Islet precursor cell (in vitro differentiated cells): ENCODE measurements around the gene KRTAP12-1.

ENCODE experiments used
- DNase-seq: peaks from one replicate; pipeline ENCODE4 v3.0.0-alpha.2; 2018

The KRTAP12-1 gene, protein sequence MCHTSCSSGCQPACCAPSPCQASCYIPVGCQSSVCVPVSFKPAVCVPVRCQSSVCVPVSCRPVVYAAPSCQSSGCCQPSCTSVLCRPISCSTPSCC

DNA sequence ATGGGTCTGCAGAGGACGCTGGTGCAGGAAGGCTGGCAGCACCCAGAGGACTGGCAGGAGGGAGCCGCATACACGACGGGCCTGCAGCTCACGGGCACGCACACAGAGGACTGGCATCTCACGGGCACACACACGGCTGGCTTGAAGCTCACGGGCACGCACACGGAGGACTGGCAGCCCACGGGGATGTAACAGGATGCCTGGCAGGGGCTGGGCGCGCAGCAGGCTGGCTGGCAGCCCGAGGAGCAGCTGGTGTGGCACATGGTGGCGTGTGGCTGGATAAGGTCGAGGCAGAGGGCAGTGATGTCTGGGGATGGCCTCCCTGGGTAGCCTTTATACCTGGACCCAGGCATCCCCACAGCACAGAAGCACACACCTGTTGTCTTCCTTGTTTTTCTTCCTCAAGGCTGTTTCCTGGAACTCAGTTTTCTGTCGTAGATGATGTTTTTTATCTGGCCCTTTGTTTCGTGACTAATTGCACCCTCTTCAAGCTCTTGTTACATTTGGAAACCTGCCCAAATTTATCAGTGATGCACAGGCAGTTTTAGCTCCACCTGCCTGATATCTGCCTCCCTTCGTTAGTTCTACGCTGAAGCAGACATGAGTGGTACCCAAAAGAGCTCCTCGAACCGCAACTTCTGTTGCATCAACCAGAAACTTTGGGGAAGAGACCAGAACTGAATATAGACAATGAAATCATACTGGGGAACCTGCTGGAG, at the start of gene KRTAP12-1:
KRTAP12-1 (minus strand) TSS at position 303 of the 719 bp plus-strand sequence; CDS start at position 263, 40 bp downstream.
- no peak for DNase-seq

DNA sequence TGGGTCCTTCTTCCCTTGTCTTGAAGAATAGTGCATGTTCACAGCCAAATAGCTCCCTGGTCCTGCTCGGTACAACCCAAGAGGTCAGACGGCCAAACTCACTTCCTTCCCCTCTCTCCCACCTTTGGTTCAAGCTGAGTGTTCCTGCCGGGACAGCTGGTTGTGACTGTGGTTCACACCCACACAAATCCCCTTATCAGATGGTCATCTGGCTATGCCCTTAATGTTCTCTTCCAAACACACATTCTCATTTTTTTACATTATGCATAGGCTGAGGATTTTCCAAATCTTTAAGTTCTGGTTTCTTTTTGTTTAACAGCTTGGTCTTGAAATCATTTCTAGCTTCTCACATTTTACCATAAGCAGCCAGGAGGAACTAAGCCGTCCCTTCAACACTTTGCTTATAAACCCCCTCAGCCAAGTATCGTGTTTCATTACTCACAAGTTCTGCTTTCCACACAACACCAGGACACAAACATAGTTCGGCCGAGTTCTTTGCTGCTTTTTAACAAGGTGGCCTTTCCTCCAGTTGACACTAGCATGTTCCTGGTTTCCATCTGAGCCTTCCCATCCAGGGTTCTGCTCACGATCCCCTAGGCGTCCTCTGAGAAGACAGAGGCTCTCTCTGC, 49.1 kb upstream of the KRTAP12-1 start:
- DNase-seq, result peak; percentile 22

DNA sequence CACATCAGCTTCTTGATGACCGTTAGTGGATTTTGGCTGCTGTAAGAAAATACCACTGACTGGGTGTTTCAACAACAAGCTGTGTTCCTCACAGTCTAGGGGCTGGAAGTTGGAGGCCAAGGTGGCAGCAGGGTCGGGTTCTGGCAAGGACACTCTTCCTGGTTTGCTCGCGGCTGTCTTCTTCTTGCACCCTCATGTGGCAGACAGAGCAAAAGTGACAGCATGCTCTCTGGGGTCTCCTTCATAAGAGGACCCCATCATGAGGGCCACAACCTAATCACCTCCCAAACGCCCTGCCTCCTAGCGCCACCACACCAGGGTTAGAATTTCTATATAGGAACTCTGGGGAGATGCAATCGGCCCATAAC, 48.0 kb upstream of the KRTAP12-1 start:
- DNase-seq, result no peak

DNA sequence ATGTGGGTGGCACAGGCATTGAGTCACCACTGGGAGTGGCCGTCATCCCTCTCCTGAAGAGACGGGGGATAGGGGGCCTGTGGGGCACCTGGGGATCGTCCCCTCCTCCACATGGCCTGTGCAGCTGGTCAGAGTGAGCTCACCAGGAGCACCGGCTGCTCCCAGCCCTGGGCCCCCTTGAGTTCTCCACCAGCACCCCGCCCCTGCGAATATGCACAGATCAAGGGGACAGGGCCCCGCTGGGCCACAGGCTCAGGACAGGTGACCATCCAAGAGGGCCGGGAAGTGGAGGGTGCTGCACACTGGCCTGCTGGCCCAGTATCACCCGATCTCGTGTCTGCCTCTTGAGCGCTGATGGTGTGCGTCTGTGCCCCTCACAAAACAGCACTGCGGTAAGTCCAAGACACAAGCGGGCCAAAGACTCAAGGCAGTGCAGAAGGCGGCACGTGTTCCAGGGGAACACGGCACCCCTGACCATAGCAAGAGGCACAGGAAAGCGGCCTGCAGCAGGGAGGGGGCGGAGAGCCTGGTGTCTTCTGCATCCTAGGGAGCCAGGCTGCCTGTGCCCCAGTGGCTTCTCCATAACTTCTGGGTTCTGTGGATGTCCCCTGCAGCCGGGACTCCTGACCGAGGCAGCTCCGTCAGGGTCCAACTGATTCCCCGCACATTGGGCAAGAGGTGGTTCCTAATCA, 47.5 kb upstream of the KRTAP12-1 start:
- no peak for DNase-seq

DNA sequence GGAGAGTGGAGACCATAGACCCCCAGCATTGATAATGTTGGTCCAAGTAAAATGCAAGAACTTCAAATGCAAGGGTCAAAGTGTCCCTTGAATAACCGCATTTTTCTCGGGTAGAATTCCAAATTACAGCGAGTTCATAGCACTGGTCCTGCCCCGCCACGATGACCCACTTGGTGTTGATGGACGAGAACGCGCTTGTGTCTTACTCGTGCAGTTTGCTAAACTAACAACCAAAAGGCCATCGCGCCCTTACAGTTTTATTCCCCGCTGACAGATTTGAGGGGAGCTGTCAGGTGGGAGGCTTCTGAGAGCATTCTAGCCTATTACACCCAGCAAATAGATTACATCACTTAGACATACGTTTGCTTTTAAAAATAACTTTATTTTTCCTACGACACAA, 46.8 kb upstream of the KRTAP12-1 start:
- DNase-seq, result no peak

DNA sequence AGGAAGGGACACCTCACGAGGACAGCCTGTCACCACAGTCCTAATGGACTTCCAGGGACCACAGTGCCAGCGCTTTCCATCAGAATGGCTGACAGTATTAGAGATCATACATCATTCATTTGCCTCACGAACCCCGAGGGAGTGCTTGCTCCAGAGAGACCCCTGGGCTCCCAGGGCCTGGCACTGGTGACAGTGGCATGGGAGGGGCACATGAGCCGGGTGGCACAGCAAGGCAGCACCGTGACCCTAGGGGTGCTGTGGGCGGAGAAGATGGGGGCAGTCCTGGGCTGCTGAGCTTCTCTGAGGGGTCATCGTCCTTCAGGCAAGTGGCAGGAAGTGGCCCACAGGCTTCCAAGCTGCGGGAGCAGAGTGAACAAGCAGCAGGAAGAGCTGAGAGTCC, 45.8 kb upstream of the KRTAP12-1 start:
- DNase-seq, result no peak

DNA sequence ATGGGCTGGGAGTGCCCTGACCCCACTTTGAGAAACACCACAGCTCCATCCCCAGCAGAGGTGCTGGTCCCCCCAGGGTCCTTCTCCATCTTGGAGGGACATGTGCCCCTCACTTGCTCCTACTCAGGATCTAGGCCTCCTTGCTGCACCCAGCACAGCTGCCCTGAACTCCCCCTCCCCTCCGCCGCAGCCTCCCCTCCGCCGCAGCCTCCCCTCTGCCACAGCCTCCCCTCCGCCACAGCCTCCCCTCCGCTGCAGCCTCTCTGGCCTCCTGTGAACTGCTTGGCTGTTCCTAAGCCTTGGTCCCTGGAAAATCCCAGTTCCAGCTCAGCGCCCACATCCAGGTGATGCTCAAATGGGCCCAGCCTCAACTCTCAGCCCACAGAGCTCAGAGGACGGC, 45.4 kb upstream of the KRTAP12-1 start:
- DNase-seq, result no peak

DNA sequence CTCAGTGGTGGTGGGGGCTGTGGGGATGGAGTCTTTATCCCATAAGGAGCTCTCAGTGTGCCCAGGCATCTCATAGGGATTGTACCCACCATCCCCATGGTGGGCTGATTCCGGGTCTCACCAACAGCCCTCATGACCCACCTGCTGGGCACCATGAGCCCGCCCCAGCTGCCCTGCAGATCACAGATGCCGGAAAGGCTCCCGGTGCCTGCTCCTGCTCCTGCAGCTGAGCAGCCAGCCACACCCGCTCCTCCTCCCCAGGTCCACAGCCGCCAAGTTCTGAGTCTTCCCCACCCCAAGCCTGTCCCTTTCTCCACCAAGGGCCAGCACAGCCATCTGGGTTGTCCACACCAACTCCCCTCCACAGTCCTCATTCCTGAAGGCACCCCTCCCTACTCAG, 44.9 kb upstream of the KRTAP12-1 start:
- DNase-seq, result no peak

DNA sequence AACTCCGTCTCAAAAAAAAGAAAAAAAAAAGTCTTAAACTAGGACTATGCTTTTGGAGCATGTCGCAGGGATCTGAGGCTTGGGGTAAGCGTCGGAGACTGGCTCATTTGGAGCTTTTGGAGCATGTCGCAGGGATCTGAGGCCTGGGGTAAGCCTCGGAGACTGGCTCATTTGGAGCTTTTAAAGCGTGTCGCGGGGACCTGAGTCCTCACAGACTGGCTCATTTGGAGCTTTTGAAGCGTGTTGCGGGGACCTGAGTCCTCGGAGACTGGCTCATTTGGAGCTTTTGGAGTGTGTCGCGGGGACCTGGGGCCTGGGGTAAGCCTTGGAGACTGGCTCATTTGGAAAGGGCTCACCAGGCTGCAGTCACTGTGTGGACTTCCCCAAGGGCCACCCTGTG, 43.0 kb upstream of the KRTAP12-1 start:
- no peak for DNase-seq

DNA sequence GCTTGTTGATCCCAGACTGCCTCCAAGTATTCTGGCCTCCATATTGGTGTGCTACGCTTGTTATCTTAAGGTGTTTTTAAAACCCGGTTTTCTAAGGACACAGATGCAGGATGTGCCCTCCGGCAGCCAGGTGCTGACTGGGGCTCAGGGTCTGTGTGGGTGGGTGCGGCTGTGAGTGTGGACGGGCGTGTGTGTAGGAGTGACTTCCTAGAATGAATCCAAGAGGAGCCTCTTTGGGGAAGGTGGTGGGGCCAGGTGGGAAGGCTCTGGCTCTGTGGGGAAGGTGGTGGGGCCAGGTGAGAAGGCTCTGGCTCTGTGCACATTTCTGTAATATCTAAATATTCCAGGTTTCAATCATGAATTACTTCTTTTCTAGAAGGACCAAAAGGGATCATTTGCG, 42.2 kb upstream of the KRTAP12-1 start:
- no peak for DNase-seq

DNA sequence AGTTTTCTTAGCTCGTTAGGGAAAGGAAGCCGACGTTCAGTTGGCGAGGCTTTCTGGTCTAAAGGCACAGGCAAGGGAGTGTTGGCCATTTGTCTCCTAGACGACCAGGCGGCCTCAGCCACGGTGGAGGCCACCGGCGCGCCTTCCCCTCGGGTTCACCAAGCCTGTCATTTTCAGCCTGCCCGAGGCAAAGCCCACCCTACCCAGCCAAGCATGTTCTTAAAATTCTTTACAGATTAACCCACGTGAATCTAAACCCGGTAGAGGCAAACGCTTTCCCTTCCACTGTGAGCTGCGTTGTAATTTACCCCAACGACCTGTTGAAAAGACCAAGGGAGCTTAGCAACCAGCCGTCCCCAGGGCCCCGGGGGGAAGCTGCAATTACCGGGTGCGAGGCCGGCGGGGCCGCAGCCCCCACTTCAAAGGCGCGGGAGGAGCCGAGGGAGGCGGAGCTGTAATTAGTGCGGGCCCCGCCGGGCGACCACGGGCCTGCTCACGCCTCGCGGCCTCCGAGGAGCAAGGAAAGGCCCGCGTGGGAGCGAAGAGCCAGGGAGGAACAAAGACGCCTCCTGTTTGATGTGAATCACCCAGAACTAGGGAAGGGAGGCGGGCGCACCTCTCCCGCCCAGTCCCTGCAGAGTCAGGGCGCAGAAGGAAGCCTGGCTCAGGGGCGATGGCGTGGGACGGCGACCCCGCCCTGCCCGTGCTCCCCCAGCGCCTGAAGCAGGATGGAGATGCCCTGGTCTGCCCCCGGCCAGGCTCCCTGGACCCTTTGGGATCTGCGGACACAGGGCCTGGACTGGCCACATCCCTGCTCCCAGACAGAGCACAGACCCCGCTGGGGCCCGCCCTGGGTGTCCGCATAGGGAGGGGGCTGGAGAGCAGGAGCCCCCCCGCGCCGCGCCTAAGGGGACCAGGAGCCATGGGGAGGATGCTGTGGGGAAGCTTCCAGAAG, 41.5 kb upstream of the KRTAP12-1 start:
- no peak for DNase-seq

DNA sequence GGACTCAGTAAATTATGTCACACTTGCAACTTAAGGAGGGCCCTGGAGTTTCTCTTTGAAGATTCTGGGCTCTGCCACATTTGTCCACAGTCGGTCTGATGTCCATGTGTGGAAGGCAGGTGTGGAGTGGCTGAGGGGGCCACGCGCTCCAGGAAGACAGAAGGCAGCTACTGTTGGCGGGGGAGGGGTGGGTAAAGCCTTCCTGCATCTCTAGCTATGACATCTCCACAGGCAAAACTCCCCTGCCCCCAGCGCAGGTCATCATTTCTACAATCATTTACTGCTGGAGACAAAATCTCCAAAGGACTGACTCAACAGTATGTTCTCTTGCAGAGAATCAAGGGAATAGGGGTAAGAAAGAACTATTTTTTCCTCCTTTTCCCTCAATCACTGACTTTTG, 40.8 kb upstream of the KRTAP12-1 start:
- no peak for DNase-seq

DNA sequence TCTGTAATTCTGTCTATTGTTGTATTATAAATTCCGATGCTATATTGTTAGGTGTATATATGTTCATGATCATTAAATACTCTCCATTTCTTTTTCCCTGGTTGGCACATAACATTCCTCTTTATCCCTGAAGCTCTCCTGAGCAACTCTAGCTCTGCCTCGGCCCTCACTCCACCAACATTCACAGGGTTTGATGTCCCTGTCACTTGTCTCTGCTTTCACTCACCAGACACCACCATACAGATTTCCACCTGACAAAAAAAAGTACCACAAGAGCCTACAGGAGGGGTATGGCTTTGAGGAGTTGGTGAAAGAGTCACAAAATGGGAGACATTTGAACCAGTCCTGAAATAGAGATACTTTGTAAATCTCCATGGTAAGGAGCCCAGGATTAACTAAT, 38.2 kb upstream of the KRTAP12-1 start:
- DNase-seq, result peak; percentile 32

DNA sequence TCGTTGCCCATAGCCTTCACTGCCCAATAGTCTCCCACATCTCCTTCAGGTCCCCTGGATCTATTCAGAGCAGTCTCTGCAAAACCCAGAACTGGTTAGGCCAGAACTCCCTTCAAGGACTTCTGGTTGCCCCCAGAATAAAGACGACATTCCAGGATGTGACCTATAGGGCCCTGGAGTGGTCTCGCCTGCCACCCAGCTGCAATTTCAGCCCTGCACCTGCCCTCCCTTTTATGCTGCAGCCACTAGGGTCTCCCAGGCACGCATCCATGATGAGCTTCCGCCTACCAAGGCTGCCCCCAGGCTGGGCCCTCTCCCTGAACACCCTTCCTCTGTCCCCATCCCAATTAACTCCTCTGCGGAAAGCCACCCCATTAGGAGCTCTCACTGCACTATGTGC, 36.6 kb upstream of the KRTAP12-1 start:
- peak; percentile 58 for DNase-seq

DNA sequence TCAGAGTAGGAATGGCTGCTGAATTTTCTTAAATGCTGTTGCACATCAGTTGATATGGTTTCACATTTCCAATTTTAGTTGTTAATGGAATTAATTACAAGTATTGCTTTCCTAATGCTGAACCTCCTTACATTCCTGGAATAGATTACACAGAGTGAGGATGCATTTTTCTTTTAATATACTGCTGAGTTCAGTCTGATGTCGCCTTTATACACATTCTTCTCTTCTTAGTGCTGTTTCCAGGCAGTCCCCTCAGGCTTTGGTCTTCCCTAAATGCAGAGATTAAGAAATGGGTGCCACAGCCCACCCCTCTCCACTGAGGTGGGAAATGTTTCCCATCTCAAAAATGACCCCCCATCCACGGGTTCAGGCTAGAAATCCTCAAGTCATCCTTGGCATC, 36.1 kb upstream of the KRTAP12-1 start:
- DNase-seq, result no peak

DNA sequence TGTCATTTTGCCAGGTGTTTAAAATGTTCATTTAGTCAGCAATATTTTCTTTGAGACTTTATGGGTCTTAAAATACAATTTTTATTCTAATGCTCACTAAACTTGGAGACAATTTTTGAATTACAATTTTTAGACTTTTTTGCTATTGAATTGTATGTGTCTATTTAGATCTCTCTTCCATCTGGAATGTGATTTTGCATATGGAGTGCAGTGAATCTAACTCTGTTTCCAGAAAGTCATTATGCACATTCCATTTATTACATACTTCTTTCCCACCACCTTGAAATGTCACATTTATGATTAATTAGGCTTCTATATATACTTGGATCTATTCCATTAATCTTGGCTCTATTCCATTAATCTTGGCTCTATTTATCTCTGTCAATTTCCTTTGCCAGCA, 35.0 kb upstream of the KRTAP12-1 start:
- DNase-seq, result no peak

DNA sequence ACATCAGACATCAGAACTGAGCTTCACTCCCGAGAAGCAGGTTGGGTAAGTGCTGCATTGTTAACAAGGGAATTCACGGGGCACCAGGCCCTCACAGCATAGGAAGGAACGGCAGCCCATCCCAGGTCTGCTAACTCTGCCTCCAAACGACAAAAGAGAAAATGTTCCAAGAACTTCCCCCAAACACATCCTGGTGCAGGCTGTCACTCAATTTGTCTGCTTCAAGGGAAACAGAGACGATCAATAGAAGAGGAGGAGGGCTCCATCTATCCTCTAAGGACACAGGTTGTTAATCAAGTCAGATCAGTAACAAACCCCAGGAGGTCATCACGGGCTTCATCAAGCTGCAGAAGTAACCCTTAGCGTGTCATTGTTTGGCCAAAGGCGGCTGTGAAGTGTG, 32.9 kb upstream of the KRTAP12-1 start:
- no peak for DNase-seq

DNA sequence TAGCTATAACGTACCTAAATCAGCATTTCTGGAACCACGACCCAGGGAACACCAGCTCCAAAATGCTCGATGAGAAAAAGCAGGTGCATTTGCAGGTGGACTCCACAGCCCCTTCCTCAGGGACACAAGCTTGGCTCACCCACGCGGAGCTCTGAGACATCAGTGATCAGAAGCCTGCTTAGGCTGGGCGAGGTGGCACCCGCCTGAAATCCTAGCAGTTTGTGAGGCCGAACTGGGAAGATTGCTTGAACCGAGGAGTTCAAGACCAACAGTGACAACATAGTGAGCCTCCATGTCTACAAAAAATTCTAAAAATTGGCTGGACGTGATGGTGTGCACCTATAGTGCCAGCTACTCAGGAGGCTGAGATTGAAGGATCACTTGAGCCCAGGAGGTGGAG, 31.9 kb upstream of the KRTAP12-1 start:
- DNase-seq, result peak; percentile 38

DNA sequence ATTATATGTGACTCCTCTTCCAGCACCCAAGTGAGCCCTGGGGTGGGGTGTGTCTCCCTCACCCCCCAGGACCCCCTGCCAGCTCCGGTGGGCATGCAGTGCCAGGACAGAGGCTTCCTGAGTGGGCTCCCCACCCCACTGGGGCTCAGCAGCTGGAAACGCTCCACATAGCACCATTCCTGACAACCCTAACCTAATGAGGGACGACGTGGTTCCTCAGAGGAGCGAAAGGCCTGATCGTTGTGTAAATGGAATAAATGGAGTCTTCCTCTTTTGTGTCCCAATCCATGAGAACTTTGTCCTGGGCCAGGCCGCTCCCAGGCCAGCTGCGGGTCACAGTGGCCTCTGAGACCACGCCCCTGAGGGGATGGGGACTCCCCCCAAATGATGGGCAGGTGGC, 31.2 kb upstream of the KRTAP12-1 start:
- peak; percentile 11 for DNase-seq

DNA sequence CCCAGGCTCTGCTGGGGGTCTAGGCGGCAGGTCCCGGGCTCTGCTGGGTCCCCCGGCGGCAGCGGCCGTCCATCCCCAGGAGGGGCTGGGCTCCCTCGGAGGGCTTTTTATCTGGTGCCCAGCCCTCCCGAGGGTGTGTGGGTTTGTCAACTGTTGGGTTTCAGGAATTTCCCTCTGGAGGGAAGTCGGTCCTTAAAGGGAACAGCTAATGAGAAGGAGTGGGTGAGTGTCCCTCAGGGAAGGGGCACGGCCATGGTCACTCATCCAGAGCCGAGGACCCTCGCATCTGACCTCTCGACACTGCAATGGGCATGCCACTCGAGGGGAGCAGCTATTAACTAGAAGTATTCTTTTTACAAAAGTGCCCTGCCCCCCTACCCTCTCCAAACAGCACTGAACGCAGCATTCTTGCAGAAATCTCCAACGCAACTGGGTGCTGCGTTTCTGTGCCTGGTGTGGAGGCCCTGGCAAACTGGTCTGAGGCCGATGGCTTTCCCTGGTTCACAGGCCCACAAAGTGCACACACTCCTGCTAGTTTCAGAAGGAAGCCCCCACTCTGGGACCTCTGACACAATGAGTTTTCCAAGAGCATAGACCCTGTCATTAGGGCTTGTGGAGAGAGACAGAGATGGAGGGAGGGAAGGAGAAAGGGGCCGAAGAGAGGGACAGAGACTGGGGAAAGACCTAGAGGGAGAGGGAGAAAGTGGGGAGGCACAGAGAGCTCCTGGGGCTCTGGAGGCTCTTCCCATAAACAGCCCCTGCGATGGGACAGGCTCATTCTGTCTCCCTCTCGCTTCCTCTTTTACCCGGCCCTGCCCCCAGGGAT, 30.5 kb upstream of the KRTAP12-1 start:
- DNase-seq, result peak; percentile 43

DNA sequence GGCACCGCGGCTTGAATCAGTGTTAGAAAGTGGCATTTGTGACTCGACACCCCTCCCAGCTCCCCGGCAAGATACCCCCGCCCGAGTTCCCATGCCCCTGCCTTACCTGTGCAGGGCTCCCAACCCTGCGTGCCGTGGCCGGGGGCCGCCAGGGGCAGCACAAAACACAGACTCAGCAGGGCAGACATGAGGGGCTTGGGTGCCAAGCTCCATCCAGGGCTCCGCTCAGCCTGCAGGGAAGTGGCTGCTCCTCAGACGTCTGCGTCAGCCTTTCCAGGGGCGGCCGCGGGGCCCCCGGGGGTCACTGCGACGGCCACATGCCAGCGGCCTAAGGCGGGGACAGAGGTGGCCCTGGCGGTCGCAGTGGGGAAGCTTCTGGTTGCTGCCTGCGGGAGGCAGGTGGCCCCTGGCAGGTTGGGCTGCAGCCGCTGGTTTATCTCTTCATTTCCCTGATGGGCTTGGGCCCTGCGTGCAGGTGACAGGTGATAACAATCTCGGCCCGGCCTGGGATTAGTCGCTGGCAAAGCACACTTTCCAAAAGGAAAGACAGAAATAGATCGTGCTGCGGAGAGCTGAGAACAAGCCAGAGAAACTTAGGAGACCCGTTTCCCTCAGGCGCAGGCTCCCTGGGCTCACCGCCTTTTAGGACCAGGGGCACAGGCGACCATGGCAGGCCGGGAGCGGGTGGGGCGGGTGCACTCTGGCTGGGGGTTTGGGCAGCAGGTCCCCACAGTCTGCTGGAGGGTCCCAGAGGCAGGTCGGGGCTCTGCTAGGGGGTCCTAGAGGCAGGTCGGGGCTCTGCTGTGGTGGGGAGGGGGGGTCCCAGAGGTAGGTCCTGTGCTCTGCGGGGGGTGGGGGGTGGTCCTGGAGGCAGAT, 29.6 kb upstream of the KRTAP12-1 start, which contains the start of gene TSPEAR:
TSPEAR (minus strand) TSS at position 246 of the 876 bp plus-strand sequence; CDS start at position 188, 58 bp downstream.
- peak; percentile 59 for DNase-seq
